Measurements from ENCODE around the gene RRAGA.

Gene RRAGA

GRCh38 chr9:19049917-19050636, 850 bp downstream of the RRAGA start:
- no peak for TF ChIP-seq CTCF (IDR thresholded peaks at IDR 0.05)

GRCh38 chr9:19050637-19051591, 1.7 kb downstream of the RRAGA start:
- TF ChIP-seq CTCF (IDR thresholded peaks at IDR 0.05) = no peak

- no peak for TF ChIP-seq CTCF (IDR thresholded peaks at IDR 0.05)
These were observed 7.8 kb downstream of the RRAGA start for GRCh38 chr9:19057033-19057432.

- TF ChIP-seq CTCF (IDR thresholded peaks at IDR 0.05) = no peak
These were observed 25.0 kb downstream of the RRAGA start for GRCh38 chr9:19074229-19074628.

- TF ChIP-seq CTCF (IDR thresholded peaks at IDR 0.05) = no peak
These were observed 25.6 kb downstream of the RRAGA start for GRCh38 chr9:19074836-19075235.

GRCh38 chr9:19085295-19085694, 36.1 kb downstream of the RRAGA start:
- TF ChIP-seq CTCF (IDR thresholded peaks at IDR 0.05) = peak; percentile 50

GRCh38 chr9:19087106-19088000, 38.1 kb downstream of the RRAGA start:
- no peak for TF ChIP-seq CTCF (IDR thresholded peaks at IDR 0.05)

Measured in LNCAP (cell line).